SK-N-MC (cell line): ENCODE results near the gene SPTLC3.

Experiments
- EZH2 ChIP-seq: fragments of 200-600 bp; sonication (generic); IDR thresholded peaks from one replicate; pipeline ENCODE4 v1.6.1; 2017; ENCODE audit warnings: antibody characterized with exemption
- POLR2AphosphoS5 ChIP-seq: IDR thresholded peaks from 2 replicates; pipeline ENCODE4 v1.6.1; 2012; ENCODE audit warnings: mild to moderate bottlenecking, low read depth, low read length, borderline replicate concordance

GRCh38 chr20:13139459-13140150 is 130.8 kb downstream of the SPTLC3 start:
- no peak for TF ChIP-seq EZH2
- no peak for TF ChIP-seq POLR2AphosphoS5
